Body of pancreas (tissue), 4 donors: ENCODE measurements around the gene C2orf42. TPM values are rescaled to one million over a fixed set of nuclear protein-coding genes. Genes with fewer than 3 reads are reported as not detected.
"Not testable (repeated sequence)": the region's sequence is repeated elsewhere in the genome, so short reads cannot be mapped to it uniquely, and the experiment has no call there.

Experiments used
- ATAC-seq: fragments of 150-250 bp; one replicate; pipeline ENCODE4 v1.9.1; 2016
- DNase-seq, 4 donors: peaks; one replicate each; pipeline ENCODE4 v3.0.0-alpha.2; 2019
- H3K27ac ChIP-seq, 4 donors: fragments of 200-600 bp; sonication (generic); 1 replicate in 3 of 4; 2 replicates in 1 of 4; pipeline versions ENCODE4 v1.5.1 to v1.6.1; 2016 to 2019; ENCODE audit warnings: mild to moderate bottlenecking in 1 of 4, mixed read lengths in 1 of 4, moderate library complexity in 1 of 4
- H3K27me3 ChIP-seq, 2 donors: fragments of 200-600 bp; sonication (generic); one replicate each; pipeline ENCODE4 v1.6.0; 2016; ENCODE audit warnings: mild to moderate bottlenecking in 1 of 2
- H3K36me3 ChIP-seq, 2 donors: fragments of 200-600 bp; sonication (generic); replicated peaks in 1 of 2; 2 replicates each; pipeline ENCODE4 v1.5.1; 2016; ENCODE audit warnings: low read depth in 2 of 2; ENCODE audit not compliant: insufficient read depth in 1 of 2
- H3K4me1 ChIP-seq: fragments of 200-600 bp; sonication (generic); one replicate; pipeline ENCODE4 v1.6.0; 2016
- H3K4me3 ChIP-seq, 2 donors: fragments of 200-600 bp; sonication (generic); 1 replicate in 1 of 2; 2 replicates in 1 of 2; pipeline ENCODE4 v1.5.1; 2016 to 2019
- H3K9me3 ChIP-seq, 3 donors: fragments of 200-600 bp; sonication (generic); 1 replicate in 2 of 3; 2 replicates in 1 of 3; pipeline ENCODE4 v1.5.1; 2016
- CTCF ChIP-seq, 7 experiments: fragments of 450-650 bp in 4 of 7; fragments of 200-600 bp in 3 of 7; sonication (generic) in 3 of 7; IDR thresholded peaks; one replicate each; pipeline ENCODE4 v1.5.1; 2016 to 2019; ENCODE audit warnings: antibody characterized with exemption in 7 of 7
- POLR2A ChIP-seq, 3 donors: fragments of 450-650 bp; IDR thresholded peaks; one replicate each; pipeline ENCODE4 v1.6.1; 2016; ENCODE audit warnings: antibody characterized with exemption in 3 of 3, mild to moderate bottlenecking in 2 of 3
- WGBS, 2 donors: methylation state at CpG; one replicate each; pipeline ENCODE4 v1.1.5; 2017; 5-methylcytosine and 5-hydroxymethylcytosine counted together
- intact Hi-C: fragments of 100-400 bp; cut with DNase I; formaldehyde crosslinking; loops from one replicate; pipeline ENCODE4 v1.15.1; 2023
- total RNA-seq, 2 donors: library from RNA; depleted of rRNA; stranded (reverse); fragments of >200 nt; gene quantifications; one replicate each; pipeline ENCODE4 v1.1.0, GENCODE V29; 2016

The C2orf42 gene
- total RNA-seq, 2 donors from 2014 or later = 6.3 to 7.0 TPM

GRCh38 chr2:70141902-70142589, 48.8 kb downstream of the C2orf42 start:
- peak in 3 of 4 donors; percentile 78 to 80 (median 79) for DNase-seq
- H3K27ac ChIP-seq = peak overlapping the region; percentile 99 to 100 (median 100)
- H3K36me3 ChIP-seq = no peaks in the 10 kb centered on the region
- H3K4me3 ChIP-seq = peak overlapping the region in 1 of 2 donors; percentile 22
- WGBS, 2 donors = 0 to 2% methylated on average over 6 to 65 of the region's 73 CpGs
- H3K27me3 ChIP-seq = no peaks in the 10 kb centered on the region
- peaks cover 34% of the 10 kb centered on the region for H3K4me1 ChIP-seq
- no peak for TF ChIP-seq CTCF (IDR thresholded peaks at IDR 0.05)
- peak; percentile 81 to 98 (median 91) for TF ChIP-seq POLR2A (IDR thresholded peaks at IDR 0.05)
- intact Hi-C loops = loop anchor here (10.0 kb wide), 1 partner anchor 57 kb away; the partner anchor contains the start of gene PCBP1
- no peaks in the 10 kb centered on the region for H3K9me3 ChIP-seq
- peak; percentile 76 for ATAC-seq

GRCh38 chr2:70141212-70141901, 49.5 kb downstream of the C2orf42 start:
- Histone ChIP-seq H3K27ac (peak overlapping the region; percentile 99 to 100 (median 100)), H3K4me3 (peak overlapping the region in 1 of 2 donors; percentile 22), H3K4me1 (peaks cover 41% of the 10 kb centered on the region), H3K9me3 (no peaks in the 10 kb centered on the region), H3K36me3 (no peaks in the 10 kb centered on the region), H3K27me3 (no peaks in the 10 kb centered on the region)
- DNase-seq (peak; percentile 82 to 92 (median 87)), ATAC-seq (peak; percentile 53)
- WGBS, 2 donors = 27 to 32% methylated on average over 13 to 14 of the region's 14 CpGs
- TF ChIP-seq CTCF (IDR thresholded peaks at IDR 0.05) = peak in 6 of 7 experiments; percentile 35 to 84 (median 66)
- peak; percentile 37 to 82 (median 74) for TF ChIP-seq POLR2A (IDR thresholded peaks at IDR 0.05)
- intact Hi-C loops = loop anchor here (10.0 kb wide), 1 partner anchor 57 kb away; the partner anchor contains the start of gene PCBP1

- no peak overlapping the region for H3K4me3 ChIP-seq
- H3K27me3 ChIP-seq = no peaks in the 10 kb centered on the region
- TF ChIP-seq POLR2A (IDR thresholded peaks at IDR 0.05) (no peak), CTCF (IDR thresholded peaks at IDR 0.05) (no peak)
- intact Hi-C loops = loop anchor here (10.0 kb wide), 1 partner anchor 56 kb away; the partner anchor contains the start of gene PCBP1
- no peaks in the 10 kb centered on the region for H3K36me3 ChIP-seq
- no peak for DNase-seq
- H3K9me3 ChIP-seq = no peaks in the 10 kb centered on the region
- peaks cover 47% of the 10 kb centered on the region for H3K4me1 ChIP-seq
- ATAC-seq = no peak
- peak overlapping the region; percentile 99 to 100 (median 100) for H3K27ac ChIP-seq
- WGBS, 2 donors = 56 to 66% methylated on average over 3 to 5 of the region's 5 CpGs
These were observed 50.0 kb downstream of the C2orf42 start for GRCh38 chr2:70140791-70141211.

- 85 to 88% methylated on average over 10 of the region's 10 CpGs for WGBS, 2 donors
- H3K27me3 ChIP-seq, H3K9me3 ChIP-seq, ATAC-seq, H3K4me3 ChIP-seq, intact Hi-C loops, H3K36me3 ChIP-seq, DNase-seq: not testable (repeated sequence)
- Histone ChIP-seq H3K4me1 (peaks cover 54% of the 10 kb centered on the region), H3K27ac (peak overlapping the region in 3 of 4 donors; percentile 82 to 91 (median 87))
These were observed 56.4 kb downstream of the C2orf42 start for GRCh38 chr2:70134323-70134983.
